ENCODE measurements around the gene AKAP6. TPM values are rescaled to one million over a fixed set of nuclear protein-coding genes. Genes with fewer than 3 reads are reported as not detected.

AKAP6 gene
- total RNA-seq, 1 experiment from 2014 or later: 2.8 TPM

- H3K4me3 Mint-ChIP-seq (ENCODE audit: low read depth, unreplicated experiment): no peak overlapping the region
- no peaks in the 10 kb centered on the region for H3K4me1 Mint-ChIP-seq (ENCODE audit: low read depth, unreplicated experiment)
- no TSS peak for BruUV-seq (replicated peaks)
- no peaks in the 10 kb centered on the region for H3K36me3 Mint-ChIP-seq (ENCODE audit: insufficient read depth, unreplicated experiment)
- TF ChIP-seq, protein P1, sequence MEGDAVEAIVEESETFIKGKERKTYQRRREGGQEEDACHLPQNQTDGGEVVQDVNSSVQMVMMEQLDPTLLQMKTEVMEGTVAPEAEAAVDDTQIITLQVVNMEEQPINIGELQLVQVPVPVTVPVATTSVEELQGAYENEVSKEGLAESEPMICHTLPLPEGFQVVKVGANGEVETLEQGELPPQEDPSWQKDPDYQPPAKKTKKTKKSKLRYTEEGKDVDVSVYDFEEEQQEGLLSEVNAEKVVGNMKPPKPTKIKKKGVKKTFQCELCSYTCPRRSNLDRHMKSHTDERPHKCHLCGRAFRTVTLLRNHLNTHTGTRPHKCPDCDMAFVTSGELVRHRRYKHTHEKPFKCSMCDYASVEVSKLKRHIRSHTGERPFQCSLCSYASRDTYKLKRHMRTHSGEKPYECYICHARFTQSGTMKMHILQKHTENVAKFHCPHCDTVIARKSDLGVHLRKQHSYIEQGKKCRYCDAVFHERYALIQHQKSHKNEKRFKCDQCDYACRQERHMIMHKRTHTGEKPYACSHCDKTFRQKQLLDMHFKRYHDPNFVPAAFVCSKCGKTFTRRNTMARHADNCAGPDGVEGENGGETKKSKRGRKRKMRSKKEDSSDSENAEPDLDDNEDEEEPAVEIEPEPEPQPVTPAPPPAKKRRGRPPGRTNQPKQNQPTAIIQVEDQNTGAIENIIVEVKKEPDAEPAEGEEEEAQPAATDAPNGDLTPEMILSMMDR (IDR thresholded peaks at IDR 0.05; ENCODE audit: unreplicated experiment): no peak
- intact Hi-C loops (cut with micrococcal nuclease; ENCODE audit: unreplicated experiment): no loop called here
- H3K27ac Mint-ChIP-seq (ENCODE audit: unreplicated experiment): no peak overlapping the region
- peaks cover 3% of the 10 kb centered on the region for H3K9me3 Mint-ChIP-seq (ENCODE audit: low read depth, unreplicated experiment)
- H3K27me3 Mint-ChIP-seq (ENCODE audit: unreplicated experiment): peaks cover 25% of the 10 kb centered on the region
- DNase-seq: no peak
- CTCF ChIA-PET: interaction anchor here (0.6 kb wide), 1 partner anchor 949 kb away, joined by 3 read pairs; no protein-coding TSS in a partner anchor
Measured at GRCh38 chr14:32818581-32818980, 489.5 kb downstream of the AKAP6 start.

DNA sequence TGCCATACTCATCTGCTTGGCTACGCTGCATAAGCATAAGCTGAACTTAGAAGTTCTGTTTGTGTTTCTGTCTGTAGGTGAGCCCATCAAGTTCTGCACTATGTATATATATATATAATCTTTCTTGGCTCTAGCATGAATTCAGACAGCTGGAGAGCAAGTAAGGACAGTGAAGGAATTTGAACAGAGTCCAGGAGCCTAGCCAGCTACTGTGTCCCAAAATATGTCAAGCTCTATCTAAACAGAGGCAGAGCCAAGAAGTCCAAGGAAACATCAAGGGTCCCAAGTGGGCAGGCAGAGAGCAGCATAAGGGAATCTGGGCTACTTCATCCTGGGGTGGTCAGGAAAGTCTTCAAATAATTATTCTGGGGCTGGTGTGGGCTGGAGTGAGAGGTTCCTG, 491.1 kb downstream of the AKAP6 start:
- no TSS peak for BruUV-seq (replicated peaks)
- no peak for DNase-seq
- peaks cover 25% of the 10 kb centered on the region for H3K27me3 Mint-ChIP-seq (ENCODE audit: unreplicated experiment)
- H3K36me3 Mint-ChIP-seq (ENCODE audit: insufficient read depth, unreplicated experiment): no peaks in the 10 kb centered on the region
- intact Hi-C loops (cut with micrococcal nuclease; ENCODE audit: unreplicated experiment): no loop called here
- H3K9me3 Mint-ChIP-seq (ENCODE audit: low read depth, unreplicated experiment): peaks cover 3% of the 10 kb centered on the region
- no peaks in the 10 kb centered on the region for H3K4me1 Mint-ChIP-seq (ENCODE audit: low read depth, unreplicated experiment)
- H3K4me3 Mint-ChIP-seq (ENCODE audit: low read depth, unreplicated experiment): no peak overlapping the region
- CTCF ChIA-PET: no interaction called here
- H3K27ac Mint-ChIP-seq (ENCODE audit: unreplicated experiment): no peak overlapping the region
- TF ChIP-seq, protein P1 (IDR thresholded peaks at IDR 0.05; ENCODE audit: unreplicated experiment): no peak

- Mint-ChIP-seq H3K27ac (ENCODE audit: unreplicated experiment) (no peak overlapping the region), H3K4me3 (ENCODE audit: low read depth, unreplicated experiment) (no peak overlapping the region), H3K9me3 (ENCODE audit: low read depth, unreplicated experiment) (peaks cover 3% of the 10 kb centered on the region), H3K27me3 (ENCODE audit: unreplicated experiment) (peaks cover 25% of the 10 kb centered on the region), H3K36me3 (ENCODE audit: insufficient read depth, unreplicated experiment) (no peaks in the 10 kb centered on the region), H3K4me1 (ENCODE audit: low read depth, unreplicated experiment) (no peaks in the 10 kb centered on the region)
- CTCF ChIA-PET: no interaction called here
- intact Hi-C loops (cut with micrococcal nuclease; ENCODE audit: unreplicated experiment): no loop called here
- no peak for DNase-seq
- TF ChIP-seq, protein P1 (IDR thresholded peaks at IDR 0.05; ENCODE audit: unreplicated experiment): no peak
- BruUV-seq (replicated peaks): no TSS peak
Measured at GRCh38 chr14:32820682-32821081, 491.6 kb downstream of the AKAP6 start.

DNA sequence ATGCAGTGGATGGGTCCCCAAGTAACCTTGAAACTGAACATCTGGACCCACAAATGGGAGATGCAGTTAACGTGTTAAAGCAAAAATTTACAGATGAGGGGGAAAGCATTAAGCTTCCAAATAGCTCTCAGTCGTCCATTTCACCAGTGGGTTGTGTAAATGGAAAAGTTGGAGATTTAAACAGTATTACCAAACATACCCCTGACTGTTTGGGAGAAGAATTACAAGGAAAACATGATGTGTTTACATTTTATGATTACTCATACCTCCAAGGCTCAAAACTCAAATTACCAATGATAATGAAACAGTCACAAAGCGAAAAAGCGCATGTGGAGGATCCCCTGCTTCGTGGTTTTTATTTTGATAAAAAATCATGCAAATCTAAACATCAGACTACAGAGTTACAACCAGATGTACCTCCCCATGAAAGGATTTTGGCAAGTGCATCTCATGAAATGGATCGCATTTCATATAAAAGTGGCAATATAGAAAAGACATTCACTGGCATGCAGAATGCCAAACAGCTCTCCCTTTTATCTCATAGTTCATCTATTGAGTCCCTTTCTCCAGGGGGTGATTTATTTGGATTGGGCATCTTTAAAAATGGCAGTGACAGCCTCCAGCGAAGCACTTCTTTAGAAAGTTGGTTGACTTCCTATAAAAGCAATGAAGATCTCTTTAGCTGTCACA, 493.0 kb downstream of the AKAP6 start:
- H3K4me3 Mint-ChIP-seq (ENCODE audit: low read depth, unreplicated experiment): no peak overlapping the region
- H3K36me3 Mint-ChIP-seq (ENCODE audit: insufficient read depth, unreplicated experiment): no peaks in the 10 kb centered on the region
- peaks cover 25% of the 10 kb centered on the region for H3K27me3 Mint-ChIP-seq (ENCODE audit: unreplicated experiment)
- no peak for DNase-seq
- CTCF ChIA-PET: no interaction called here
- H3K4me1 Mint-ChIP-seq (ENCODE audit: low read depth, unreplicated experiment): no peaks in the 10 kb centered on the region
- H3K27ac Mint-ChIP-seq (ENCODE audit: unreplicated experiment): no peak overlapping the region
- BruUV-seq (replicated peaks): no TSS peak
- TF ChIP-seq, protein P1 (IDR thresholded peaks at IDR 0.05; ENCODE audit: unreplicated experiment): no peak
- peaks cover 3% of the 10 kb centered on the region for H3K9me3 Mint-ChIP-seq (ENCODE audit: low read depth, unreplicated experiment)
- intact Hi-C loops (cut with micrococcal nuclease; ENCODE audit: unreplicated experiment): no loop called here
